HL-60/S4 treated with phorbol 12-myristate 13-acetate at 8.2 ng/mL for 4 days and 3 days (cell line): ENCODE results near the gene SOD3.

ENCODE experiments used
- in situ Hi-C: fragments of 300-500 bp; cut with MboI; formaldehyde crosslinking; loops from 2 replicates; pipeline ENCODE4 v1.15.0; 2022; ENCODE audit warnings: low sequenced_read_pairs

SOD3 gene, protein sequence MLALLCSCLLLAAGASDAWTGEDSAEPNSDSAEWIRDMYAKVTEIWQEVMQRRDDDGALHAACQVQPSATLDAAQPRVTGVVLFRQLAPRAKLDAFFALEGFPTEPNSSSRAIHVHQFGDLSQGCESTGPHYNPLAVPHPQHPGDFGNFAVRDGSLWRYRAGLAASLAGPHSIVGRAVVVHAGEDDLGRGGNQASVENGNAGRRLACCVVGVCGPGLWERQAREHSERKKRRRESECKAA

DNA sequence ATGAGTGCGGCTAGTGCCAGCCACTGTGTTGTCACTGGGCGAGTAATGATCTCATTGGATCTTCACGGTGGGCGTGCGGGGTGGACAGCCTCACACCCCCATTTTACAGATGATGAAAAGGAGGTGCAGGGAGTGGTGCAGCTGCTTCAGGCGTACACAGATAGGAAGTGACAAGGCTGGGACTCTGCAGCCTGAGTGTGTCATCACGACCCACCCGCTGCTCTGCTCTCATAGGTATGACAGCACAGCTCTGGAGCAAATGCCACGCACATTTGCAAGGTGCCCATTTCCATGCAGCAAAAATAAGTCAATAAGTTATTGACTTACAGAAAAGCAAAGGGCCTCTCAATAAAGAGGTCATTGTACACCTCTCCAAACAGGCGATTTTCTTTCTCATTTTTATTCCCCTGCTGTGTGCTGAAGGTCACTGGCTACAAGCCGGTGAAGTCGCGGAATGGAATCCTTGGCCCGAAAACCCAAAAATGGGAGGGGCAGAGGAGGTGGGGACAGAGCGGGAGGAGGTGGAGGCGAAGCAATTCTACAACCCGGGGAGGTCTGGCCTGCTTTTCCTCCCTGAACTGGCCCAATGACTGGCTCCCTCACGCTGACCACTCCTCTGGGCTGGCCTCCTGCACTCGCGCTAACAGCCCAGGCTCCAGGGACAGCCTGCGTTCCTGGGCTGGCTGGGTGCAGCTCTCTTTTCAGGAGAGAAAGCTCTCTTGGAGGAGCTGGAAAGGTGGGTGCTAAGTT, at the start of gene SOD3:
TSS of gene SOD3 (plus strand) at position 658 of the 750 bp plus-strand sequence. CDS start 3,949 bp downstream, outside the sequence.
- in situ Hi-C loops, result no loop called here

DNA sequence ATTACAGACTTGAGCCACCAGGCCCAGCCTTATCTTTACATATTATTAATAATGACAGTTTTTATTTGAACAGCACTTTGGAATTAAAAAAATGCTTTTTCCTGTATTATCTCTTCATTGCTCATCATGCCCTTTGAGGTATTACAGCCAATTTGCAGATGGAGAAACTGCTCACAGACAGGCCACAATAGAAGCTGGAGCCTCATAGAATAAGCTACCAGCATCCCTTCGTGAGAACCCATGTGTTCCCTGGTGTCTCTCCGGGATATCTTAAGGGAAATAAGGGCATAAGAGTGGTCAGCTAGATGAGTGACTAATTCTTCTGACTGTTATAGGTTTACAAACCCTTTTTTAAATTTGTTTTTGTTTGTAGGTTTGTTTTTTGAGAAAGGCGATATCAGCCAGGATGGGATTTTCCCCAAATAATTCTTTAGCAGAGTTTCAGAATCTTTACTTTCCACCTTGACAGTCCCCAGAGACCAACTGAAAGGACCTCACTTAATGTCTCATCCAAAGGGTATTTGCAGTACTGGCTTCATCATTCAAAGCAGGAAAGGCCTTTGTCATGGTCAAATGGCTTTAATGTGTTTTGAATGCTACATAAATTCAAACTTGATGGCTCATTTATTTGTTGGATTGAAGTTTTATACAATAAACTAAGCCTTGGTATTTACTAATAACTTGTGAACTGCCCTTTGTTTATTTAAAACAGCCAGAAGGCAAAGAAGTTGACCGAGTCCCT, 48.0 kb upstream of the SOD3 start:
- in situ Hi-C loops, result no loop called here

DNA sequence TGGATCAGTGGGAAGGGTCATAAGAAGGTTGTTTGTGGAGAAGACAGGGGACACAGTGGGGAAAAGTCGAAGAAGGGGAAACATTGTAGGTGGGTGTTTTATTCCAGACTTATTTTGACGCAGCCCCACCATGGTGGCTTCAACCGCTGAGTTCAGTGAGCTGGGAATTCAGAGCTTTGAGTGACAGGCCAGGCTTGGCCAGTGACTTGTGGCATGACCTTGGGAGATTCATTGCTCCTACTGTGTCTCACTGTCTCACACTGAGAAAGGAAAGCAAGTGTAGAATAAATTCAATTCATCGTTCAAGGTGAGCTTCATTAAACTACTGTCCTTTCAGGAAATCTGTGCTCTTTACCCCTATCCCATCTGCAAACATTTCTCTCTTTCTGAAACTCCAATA, 47.4 kb upstream of the SOD3 start:
- in situ Hi-C loops, result no loop called here

DNA sequence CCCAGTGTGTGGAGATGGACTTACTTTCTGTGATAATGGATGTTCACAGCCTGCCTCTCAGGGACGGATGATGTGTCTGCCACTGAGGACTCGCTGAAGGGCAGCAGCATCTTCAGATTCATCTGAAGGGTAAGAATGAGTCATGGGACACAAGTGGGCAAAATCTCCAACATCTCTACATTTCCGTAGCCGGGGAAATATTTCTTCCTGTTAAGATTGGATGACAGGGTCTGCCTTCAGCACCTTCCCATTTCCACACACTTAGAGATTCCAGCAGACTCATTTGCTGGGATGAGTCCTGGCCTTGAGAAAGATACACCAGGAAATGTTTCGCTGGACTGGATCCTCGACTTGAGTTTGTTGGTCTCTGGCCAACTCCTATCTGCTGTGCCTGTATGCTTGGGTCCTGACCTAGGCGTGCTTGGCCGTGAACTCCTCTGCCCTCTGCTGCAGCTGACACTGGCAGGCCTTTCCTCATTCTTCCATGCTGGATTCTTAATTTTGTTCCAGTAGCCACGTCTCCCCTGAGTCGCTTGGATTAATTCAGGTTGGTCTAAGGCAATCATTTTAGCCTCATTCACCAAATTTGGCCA, 46.5 kb upstream of the SOD3 start:
- in situ Hi-C loops, result no loop called here

DNA sequence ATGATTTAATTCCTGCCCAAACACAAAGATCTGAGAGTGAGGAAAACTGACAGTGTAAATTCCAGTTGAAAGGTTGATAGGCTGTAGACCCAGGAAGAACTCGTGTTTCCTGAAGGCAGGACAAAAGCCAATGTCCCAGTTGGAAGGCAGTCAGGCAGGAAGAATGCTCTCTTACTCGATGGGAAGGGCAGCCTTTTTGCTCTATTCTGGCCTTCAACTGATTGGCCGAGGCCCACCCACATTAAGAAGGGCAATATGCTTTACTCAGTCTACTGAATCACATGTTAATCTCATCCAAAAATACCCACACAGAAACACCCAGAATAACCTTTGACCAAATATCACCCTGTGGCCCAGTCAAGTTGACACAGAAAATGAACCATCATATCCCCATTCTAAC, 45.3 kb upstream of the SOD3 start:
- in situ Hi-C loops, result no loop called here

DNA sequence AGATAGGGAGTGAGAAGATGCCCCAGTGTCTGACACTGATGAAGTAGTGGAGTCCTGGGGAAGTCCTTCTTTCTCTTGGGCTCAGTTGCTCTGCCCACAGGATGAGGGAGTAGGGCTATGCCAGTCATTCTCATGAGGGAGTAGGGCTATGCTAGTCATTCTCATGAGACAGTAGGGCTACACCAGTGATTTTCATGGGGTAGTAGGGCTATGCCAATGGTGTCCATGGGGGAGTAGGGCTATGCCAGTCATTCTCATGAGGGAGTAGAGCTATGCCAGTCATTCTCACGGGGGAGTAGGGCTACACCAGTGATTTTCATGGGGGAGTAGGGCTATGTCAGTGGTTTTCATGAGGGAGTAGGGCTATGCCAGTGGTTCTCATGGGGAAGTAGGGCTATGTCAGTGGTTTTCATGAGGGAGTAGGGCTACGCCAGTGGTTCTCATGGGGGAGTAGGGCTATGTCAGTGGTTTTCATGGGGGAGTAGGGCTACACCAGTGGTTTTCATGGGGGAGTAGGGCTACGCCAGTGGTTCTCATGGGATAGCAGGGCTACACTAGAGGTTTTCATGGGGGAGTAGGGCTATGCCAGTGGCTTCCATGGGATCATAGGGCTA, 43.3 kb upstream of the SOD3 start:
- in situ Hi-C loops, result no loop called here

DNA sequence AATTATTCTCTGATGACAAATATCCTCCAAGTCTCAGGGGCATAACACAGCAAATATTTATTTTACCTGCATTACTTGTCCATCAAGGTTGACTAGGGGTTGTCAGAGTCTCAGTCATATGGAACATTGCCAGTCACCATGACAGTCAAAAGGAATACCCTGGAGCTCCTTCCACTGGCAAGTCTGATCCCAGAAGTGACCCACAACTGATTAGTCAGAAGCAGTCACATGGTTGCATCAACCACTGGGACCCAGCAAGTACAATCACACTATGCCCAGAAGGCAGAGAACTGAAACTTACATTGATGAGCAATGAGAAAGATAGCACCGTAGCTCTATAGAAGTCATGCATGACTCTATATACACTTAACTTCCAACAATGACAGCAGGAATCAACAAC, 41.9 kb upstream of the SOD3 start:
- in situ Hi-C loops, result no loop called here

DNA sequence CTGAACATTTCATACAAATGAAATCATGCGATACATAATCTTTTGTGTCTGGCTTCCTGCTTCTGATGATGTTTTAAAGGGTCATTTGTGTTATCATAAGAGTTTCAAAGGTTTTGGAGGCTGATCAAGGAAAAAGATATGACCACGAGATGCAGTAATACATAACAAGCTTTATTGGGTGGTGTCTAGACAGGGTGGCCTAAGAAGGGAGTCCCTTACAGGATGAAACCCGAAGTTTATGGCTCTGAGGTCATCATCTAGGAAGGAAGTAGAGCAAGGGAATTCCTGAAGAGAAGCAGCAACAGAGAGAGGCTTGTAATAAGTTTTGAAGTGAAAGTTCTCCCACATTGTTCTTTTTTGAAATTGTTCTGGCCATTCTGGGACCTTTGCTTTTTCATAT, 40.8 kb upstream of the SOD3 start:
- in situ Hi-C loops, result no loop called here

DNA sequence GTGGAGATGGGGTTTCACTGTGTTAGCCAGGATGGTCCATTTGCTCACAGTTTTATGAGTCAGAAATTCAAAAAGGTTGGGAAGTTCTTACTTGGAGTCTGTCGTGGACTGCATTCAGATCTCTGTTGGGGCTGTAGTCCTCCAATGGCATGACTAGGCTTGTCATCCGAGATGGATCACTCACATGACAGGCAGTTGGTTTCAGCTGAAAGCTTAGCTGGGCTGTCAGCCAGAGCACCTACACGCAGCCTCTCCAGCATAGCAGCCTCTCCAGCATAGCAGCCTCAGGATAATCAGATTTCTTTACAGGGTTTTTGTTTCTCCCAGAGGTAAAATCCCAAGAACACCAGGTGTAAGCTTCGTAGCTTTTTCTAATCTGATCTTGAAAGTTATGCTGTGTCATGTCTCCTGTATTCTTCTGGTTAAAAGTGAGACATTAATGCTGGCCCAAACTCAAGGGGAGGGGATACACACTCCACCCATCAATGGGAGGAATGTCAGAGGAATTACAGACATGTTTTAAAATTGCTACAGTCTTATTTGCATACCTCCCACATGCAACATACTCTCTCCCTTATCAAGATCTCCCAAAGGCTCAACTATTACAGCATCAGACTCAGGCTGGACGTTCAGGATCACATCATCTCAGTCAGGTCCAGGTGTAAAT, 31.6 kb upstream of the SOD3 start:
- in situ Hi-C loops, result no loop called here

DNA sequence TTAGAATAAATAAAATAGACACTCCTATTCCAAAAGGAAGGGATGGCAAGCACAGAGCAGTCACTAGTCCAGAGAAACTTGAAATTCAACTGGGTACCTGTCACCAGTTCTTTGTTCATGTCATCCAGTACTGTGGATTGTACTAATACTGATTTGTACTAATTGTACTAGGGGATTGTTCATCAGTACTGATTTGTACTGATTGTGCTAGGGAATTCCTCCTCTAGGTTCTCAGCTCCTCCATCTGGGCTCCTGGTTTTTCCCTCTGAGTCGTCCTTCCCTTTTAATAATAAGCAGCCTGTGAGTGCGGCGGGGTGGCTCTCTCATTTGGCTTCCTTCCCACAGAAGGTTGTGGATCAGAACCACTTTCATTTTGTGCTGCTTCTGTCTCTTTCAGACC, 31.0 kb upstream of the SOD3 start:
- in situ Hi-C loops, result no loop called here

DNA sequence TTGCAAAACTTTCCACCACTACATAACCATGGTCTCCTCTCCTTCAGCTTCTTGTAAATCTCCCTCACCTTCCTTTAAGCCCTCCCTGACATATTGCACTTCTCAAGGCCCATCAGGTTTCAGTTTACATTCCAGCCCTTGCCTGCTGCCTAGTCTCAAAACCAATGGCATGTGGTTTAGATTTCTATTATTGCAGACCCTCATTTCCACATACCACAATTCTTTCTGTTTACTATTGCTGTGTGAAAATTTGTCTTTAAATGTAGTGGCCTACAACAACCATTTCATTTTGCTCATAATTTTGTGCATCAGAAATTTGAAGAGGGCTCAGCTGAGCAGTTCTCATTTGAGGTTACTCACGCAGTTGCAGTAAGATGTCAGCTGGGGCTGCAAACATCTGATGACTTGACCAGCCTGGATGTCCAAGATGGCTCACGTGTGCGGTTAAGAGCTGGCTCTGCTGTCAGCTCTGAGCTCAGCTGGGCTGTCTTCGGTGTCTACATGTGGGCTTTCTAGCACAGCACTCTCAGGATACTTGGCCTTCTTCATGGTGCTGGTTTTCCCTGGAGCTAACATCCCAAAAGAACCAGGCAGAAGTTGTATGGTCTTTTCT, 29.9 kb upstream of the SOD3 start:
- in situ Hi-C loops, result no loop called here

DNA sequence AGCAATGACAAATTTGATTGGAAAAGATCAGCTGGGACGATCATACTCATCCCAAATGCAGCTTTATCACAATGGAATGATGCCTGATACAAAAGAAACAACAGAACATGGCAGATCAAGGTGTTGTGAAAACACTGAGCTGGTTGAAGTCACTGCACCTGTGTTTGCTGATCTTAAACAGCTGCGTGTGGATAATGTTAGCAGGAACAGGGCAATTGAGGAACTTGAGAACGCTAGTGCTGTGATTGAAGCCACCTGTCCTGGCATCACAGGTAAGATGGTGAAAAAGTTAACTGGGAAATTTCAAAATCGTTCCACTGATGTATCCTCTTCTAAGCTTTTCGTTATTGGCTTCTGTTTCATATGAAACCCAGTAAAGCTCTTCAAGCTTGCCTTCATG, 27.4 kb upstream of the SOD3 start:
- in situ Hi-C loops, result no loop called here

DNA sequence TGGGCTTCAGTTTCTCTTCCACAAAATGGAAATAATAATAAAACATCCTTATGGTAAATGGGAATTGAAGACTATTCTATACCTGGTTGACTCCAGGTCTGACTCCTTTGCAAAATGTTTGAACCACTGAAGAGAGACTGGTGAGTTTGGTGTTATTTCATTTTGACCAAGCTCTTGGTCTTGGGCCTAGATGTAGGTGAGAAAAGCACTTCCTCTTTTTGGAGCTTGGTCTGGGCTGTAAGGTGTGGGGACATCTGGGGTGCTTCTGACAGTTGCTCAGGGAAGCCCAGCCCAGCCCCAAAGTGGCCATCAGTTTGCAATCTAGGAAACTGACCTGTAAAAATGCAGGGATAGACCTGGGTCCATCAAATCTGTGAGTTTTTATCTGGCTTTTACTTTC, 26.8 kb upstream of the SOD3 start:
- in situ Hi-C loops, result no loop called here

DNA sequence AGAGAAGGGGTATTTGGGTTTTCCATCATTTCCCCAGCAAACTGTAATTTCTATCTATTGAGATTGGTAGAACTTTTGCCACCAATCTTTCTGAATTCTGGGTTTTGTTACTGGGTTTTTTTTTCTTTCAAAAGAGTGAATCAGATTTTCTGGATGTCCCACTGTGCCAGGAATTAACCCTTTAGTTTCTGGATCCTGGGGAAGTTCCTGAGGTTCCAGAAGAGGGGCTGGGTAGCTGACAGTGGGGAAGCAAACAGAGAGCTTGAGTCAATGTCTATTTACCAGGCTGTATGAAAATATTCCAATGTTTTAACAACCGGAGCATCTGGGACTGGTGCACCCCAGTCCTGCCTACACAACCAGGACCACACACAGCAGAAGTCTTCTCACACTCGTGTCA, 25.8 kb upstream of the SOD3 start:
- in situ Hi-C loops, result no loop called here

DNA sequence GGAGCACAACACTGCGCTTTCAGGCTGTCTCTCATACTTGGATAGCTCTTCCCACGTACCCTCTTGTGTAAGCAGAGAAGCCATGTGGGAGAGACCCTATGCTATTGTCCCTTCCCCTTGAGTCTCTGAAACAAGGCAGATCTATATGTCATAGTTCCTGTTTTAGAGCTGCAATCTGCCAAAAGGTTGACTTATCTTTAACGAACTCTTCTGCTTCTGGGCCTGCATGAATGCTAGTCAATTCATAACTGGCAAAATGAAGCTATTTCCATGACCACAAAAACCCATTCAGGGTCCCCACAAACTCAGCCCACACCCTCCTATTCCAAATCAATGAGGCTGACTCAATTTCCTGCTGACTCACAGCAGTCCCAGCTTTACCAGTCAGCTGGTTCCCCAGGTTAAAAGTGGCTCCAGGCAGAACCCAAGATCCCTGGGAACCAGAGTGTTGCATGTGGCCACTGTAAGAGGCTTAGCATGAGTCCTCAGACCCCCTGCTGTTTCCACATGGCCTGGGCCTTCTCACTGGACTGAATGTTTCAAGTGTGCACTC, 25.3 kb upstream of the SOD3 start:
- in situ Hi-C loops, result no loop called here

DNA sequence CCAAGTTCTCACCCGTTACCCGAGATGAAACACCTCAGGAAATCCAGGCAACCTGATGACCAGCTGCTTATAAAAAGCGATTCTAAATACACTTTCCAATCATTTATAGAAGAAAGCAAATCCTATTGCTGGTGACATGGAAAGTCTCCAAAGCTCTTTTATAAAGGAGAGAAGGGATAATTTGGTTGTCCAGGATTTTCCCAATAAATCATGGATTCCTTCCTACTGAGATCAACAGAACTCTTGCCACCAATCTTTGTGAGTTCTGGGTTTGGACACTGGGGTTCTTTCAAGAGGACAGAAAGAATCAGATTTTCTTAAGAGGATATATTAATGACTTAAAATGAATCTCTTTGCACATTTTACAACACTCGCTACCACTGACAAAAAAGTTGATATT, 24.7 kb upstream of the SOD3 start:
- in situ Hi-C loops, result no loop called here

DNA sequence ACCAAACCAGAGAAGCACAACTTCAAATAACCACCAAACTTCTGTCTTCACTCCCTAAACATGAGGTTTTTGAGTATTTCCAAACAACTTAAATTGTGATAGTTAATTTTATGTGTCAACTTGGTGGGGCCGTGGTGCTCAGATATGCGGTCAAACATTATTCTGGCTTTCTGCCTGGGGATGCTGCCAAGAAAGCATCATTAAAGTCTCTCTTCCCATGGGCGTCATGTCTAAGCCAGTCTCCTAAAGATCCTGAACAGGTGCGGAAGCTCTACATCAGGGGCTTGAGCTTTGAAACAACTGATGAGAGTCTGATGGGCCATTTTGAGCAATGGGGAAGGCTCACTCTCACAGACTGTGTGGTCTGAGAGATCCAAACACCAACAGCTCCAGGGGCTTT, 24.1 kb upstream of the SOD3 start:
- in situ Hi-C loops, result no loop called here

DNA sequence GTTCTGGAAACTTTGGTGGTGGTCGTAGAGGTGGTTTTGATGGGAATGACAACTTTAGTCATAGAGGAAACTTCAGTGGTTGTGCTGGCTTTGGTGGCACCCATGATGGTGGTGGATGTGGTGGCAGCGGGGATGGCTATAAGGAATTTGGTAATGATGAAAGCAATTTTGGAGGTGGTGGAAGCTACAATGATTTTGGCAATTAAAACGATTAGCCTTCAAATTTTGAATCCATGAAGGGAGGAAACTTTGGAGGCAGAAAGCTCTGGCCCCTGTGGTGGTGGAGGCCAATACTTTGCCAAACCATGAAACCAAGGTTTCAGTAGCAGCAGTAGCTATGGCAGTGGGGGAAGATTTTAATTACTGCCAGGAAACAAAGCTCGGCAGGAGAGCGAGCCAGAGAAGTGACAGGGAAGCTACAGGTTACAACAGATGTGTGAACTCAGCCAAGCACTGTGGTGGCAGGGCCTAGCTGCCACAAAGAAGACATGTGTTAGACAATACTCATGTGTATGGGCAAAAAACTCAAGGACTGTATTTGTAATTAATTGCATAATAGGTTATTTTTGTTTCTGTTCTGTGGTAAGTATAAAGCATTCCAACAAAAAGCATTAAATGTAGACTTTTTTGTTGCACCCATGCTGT, 23.2 kb upstream of the SOD3 start:
- in situ Hi-C loops, result no loop called here

DNA sequence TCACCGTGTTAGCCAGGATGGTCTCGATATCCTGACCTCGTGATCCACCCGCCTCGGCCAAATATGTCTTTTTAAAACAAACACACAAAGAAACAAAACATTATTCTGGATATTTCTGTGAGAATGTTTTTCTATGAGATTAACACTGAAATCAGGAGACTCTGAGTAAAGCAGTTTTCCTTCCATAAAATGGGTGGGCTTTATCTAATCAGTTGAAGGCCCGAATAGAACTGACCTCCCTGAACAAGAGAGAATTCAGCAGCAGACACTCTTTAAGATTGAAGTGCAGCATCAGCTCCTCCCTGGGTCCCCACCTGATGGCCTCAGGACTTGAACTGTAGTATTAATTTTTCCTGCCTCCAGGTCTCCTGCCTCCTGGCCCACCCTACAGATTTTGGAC, 22.4 kb upstream of the SOD3 start:
- in situ Hi-C loops, result no loop called here

DNA sequence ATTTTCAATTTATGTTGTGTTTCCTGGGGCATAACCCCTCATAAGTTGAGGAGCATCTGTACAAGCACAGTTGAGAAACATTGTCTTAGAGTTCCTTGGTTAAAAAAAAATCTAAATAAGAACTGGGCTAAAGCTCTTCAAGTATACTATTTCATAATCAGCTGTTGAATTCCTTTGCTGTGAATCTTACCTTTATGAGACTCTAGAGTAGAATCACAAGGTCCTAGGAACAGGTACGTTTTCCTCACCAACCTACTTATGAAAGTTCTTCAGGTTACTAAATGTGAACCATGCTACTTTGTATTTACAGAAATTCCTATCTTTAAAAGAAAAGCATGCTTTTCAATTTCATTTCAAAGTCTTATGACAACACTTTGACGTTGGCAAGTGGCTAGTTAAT, 20.9 kb upstream of the SOD3 start:
- in situ Hi-C loops, result no loop called here
